CD4-positive, alpha-beta T cell treated with Interleukin-21 for 1 hour (primary cell): ENCODE data around the gene PIM2.

Experiments used
- DNase-seq: peaks from one replicate; pipeline ENCODE4 v3.0.0-alpha.2; 2020

Gene PIM2

DNA sequence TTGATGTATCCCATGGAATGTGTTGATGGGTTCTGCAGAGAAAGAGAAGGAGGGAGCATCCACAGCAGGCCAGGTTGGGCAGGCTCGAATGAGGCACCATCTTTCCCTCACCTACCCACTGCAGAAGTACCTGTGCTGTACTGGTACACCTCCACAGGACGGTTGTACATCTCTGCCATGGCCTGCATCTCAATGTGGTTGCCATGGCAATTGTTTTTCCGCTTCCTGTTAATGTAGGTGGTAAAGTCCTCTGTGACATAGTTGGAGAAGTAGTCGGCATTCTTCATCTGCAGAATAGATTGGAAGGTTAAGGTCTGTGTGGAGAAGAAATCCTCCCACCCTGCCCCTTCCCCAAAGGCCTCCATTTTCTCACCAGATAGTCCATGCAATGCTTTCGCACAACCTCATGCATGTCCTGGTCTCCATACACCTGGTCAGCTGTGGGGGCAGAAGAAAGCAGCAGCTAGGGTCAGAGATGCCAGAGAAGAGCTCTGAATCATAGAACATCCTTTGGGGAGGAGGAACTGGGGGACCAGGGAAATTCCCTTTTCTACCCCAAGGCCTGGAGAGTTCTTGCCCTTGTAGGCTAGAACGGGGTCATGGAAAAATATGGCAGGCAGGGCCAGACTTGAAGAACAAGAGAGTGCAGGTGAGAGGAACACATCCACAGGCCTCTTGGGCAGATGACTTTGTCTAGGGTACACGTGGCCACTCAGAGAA, 15.9 kb upstream of the PIM2 start:
- peak; percentile 84 for DNase-seq

DNA sequence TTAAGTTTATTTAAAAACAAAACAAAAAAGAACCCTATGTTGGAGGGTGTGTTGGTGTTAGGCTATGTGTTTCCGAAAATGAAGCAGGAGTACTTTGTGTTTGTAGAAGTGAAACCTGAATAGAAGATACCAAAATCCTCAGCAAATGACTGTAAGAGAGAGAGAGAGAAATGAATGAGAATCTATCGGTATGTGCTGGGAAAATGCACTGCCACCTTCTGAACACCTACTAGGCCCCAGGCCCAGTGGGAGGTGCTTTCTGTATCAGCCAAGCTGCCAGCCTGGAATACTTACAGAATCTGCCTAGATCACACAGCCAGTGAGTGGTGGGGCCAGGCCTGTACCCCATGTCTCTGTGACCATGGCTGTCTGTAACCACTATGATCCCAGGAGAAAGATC, 14.9 kb upstream of the PIM2 start:
- DNase-seq, result no peak

DNA sequence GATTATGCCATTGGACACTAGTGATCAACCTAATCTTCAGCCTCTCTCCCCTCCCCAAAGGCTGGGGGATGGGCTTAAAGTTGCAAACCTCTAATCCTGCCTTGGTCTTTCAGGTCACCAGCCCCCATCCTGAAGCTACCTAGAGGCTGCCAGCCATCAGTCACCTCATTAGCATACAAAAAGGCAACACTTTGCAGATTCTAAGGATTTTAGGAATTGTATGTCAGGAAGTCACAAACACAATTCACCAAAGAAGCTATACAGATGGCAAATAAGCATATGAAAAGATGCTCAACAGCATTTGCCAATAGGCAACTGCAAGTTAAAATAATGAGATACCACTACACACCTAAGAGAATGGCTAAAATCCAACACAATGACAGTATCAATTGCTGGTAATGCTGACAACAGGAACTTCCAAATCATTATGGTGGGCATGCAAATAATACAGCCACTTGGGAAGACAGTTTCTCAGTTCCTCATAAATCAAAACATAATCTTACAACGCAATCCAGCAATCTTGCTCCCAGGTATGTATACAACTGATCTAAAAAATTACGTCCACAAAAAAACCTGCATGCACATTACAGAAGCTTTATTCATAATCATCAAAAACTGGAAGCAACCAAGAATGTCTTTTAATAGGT, 9.0 kb upstream of the PIM2 start:
- DNase-seq, result no peak

DNA sequence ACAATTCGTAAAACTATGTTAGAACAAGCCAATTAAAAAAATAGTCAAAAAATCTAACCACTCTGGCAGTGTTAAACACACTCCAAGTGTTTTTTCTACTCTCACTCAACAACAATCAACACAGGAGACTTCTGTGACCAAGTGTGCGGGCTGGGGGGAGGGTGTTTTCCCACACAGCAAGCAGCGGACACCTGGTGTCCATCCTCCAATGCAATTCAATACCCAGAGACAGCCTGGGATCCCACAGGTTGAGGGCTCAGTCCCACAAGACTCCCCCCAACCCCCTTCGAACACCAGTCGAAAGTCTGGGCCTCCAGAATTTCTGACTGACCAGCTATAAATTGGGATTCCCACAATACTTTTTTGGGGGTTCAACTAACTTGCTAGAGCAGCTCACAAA, 8.3 kb upstream of the PIM2 start:
- no peak for DNase-seq

DNA sequence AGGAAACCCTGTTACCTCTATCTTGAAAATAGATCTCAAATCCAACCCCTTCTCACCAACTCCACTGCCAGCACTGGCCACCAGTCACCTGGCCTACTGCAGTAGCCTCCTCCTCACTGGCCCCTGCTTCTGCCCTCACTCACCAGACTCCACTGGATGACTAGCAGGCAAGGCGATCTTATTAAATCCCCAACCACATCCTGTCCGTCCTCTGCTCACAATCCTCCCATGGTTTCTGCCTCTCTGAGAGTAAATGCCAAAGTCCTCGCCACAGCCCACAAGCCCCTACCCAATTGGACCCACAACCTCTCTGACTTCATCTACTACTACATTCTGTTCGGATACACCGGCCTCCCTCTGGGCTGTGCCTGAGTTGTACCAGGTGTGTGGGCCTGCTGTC, 5.4 kb upstream of the PIM2 start:
- no peak for DNase-seq

DNA sequence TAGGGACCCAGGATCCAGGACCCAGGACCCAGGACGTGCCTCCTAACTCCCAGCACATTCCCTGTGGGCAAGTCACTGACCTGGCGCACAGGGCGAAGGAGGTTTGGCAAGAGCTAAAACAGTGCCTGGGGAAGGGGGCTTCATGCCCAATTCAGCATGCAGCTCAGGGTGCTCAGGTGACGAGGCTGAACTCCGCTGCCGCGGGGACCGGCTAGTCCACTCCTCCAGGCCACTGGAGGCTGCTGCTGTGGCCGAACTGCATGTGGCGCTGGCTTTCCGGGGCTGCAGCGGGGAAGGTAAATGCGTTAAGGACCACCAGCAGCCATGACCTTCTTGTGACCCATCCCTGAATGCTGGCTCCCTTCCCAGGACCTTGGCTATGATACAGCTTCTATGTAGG, 4.9 kb upstream of the PIM2 start:
- DNase-seq, result no peak

DNA sequence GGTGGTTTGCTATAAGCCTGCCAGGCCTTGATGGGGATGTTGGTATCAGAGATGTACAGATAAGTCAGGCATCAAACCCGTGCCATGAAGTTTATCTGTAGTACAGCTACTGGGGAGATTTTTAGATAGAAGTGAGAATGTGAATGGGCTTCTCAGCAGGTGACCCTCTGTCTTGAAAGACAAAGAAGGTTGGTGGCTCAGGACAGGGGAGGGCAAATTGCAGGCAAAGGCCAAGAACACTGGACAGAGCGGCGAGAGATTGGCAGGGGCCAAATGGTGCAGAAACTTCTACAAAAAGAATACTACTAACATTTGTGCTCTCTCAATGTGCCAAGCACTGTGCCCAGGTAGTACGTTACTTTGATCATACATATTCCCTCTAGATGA, 1.9 kb upstream of the PIM2 start:
- no peak for DNase-seq

DNA sequence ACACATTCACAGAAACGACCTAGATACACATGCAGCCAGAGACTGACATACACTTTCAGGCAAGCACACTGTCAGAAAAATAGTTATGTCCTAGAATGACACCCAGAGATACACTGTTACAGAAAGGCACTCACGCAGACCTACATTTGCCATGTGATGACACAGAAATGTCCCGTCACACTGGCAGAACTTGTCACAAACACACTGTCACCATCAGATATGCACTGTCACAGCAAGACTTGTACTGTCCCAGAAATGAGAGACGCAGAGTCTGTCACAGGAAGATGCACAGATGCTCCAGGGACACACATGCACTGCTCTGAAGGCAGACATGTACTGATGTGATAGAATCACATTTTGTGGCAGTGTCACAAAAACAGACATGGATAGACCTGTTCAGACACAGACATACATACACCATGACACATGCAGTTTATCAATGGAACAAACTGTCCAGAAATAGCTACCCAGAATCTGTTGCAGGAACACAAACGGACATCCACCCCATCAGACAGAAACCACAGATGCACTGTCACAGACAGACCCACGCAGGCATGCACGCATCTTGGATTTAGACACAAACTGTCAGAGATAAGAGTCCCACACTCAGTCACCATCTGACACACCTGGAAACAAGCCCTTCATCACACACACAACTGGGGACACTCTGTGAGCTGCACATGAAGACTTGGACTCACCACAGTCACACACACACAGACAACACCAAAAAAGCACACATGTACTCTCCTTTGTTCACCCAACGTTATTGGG, 1.3 kb upstream of the PIM2 start:
- DNase-seq, result peak; percentile 68

DNA sequence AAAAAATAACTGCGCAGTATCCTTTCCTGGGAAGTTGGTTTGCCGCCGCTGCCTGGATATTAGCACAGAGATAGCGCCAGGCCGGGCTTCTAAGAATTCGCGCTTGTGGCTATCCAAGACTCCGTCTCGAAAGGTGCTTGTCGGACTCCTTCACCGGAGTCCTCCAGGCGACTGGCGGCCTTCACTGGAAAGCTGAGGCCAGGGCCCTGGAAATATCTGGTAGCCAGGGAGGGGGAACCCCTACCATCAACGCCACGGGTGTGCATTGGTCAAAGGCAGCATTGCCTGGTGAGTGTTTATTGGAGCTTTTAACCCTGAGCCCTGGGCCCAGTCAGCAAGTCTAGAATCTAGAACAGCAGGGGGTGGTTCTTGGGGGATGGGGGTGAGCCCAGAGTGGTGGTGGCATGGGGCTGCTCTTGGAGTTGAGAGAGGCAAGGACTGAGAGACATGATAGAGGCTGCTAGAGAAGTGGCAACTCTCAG, 577 bp upstream of the PIM2 start:
- DNase-seq, result peak; percentile 67

DNA sequence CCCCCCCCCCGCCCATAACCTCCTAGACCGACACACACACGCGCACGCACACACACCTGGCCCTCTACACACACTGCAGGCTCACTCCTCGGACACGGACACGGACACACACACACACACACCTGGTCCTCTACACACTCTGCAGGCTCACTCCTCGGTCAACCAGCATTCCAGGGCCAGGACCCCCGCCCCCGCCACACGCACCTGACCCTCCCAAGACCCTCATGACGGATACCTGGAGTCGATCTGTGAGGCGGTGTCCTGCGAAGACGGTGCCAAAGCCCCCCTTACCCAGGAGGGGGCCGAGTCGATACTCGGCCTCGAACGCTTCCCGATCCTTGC, 552 bp downstream of the PIM2 start:
- DNase-seq, result peak; percentile 27

DNA sequence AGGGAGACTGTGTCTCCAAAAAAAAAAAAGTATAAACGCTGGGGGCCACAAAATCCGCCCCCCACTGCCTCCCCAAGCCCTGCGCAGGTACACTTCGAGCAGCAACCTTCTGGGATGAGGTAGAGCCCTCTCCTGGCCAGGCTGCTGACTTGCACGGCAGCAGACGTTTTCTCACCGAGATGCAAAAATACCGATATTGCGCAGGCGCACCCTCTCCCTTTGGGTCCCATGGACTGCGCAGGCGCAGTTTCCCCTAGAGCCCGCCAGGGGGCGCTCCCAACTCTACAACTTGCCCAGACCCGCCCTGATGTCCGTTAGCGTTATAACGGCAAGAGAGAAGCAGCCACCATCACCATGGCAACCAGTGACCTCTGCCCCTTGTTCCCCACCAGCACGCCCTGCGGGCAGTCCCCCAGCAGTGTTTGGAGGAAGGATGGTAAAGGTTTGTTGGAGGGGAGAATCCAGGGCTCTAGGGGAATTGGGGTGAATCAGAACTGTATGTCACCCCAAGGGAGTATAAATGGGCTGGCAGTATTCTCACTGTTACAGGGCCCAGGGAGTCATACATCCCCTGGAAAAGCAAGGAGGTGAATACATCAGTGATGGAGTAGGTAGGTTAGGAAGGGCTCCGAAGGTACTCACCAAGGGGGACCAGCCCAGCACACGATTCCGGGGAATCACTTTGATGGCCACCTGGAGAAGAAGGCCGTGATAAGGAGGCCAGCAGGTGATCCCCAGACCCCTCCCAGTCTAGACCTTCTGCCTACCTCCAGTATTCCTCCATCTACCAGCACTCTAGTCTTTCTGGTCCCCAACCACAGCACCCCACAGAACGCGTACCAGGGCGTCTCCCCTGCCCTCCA, 1.5 kb downstream of the PIM2 start:
- peak; percentile 93 for DNase-seq

DNA sequence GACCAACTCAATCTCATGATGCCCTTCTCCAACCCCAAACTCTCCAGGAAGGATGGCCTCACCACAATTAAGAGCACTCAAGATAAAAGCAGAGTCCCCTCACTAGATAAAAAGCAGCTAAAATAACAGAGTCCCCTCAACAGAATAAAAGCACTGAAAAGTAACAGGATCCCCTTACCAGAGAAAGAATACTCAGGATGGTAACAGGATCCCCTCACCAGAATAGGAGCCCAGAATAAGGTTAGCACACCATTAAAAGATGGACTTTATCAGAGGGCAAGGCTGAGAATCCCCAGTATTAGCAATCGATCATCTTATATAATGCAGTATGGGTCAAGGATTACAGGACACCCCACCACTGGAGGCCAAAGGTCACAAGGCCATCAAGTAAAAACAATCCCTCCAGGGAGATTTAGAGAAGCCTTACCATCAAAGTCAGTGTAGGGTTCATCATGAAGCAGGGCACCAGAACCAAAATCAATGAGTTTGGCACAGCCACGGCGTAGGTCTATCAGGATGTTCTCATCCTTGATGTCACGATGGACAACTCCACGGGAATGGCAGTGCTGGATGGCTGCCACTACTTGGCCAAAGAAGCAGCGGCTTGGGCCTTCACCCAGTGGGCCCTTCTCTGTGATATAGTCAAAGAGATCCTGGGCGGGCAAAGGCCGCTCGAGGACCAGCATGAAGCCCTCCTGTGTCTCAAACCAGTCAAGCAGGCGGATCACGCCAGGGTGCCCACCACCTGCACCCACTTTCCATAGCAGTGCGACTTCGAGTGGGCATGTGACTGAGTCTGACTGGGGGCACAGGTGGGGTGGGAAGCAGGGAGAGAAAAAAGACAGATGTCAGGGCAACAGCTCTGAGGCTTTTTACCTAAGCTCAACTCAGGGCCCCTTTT, 4.0 kb downstream of the PIM2 start:
- DNase-seq, result no peak

DNA sequence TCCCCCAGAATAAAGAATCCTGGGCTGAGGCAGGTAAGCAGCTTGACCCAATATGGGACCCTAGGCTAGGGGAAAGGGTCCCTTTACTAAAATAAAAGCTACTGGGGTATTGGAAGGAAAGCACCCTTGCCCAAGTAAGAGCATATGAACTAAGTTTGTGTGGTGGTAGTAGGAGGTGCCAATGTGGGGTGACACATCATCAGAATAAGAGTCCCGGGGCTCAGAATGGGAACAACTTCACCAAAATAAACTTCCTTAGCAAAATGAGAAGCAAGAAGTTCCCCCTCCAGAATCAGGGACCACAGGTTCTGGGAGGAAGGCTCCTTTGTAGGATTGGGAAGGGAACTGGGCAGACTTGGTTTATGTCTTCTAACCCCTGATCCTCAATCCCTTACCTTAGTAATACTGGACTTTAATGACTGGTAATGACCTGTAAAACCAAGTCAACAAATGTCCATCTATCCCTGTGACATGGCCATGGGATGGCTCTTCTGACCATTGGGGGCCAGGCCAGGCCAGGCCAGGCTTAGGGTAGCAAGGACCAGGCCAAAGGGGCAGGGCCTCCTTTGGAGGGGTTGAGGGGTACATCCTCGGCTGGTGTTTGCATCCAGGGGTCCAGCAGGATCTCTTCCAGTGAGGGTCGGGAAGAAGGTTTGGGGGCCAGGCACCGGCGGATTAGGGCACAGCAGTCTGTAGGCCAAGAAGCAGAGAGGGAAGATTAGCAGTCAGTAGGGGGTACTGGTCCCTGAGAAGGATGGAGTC, 5.0 kb downstream of the PIM2 start:
- DNase-seq, result no peak

DNA sequence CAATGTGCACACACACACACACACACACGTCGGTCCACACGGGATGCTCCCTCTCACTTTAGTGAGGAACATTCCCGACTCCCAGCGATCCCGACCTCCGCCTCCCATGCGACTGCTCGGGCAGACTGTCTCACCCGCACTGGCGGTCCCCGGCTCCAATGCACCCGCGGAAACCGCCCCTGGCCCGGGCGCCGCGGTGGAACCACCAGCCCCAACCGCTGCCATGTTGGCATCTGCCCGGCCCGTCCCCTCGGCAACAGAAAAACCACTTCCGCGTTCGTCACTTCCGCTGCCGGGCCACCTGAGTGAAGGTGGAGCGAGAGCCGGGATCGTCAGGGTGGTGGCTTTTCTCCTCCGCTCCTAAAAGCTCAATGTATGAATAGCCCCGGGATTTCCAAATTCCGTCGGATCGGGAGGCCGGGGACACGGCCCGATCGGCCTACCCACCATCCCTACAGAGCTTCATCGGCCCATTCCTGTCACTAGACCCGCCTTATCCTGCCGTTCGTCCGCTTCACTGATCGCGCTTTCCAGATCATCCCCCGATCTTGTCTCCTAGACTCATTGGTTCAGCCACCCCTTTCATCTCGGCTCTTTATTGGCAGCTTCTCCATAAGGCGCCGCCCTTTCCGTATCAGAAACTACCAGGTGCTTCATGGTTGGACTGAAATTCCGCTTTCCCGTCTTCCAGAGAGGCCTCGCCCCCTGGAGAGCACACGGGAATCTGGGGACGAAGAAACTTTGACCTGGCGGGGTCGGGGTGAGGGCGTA, 7.2 kb downstream of the PIM2 start, which contains the start of gene SLC35A2:
TSS of gene SLC35A2 (minus strand) at position 235 of the 771 bp plus-strand sequence. CDS start at position 225, 10 bp downstream.
- DNase-seq, result peak; percentile 90

DNA sequence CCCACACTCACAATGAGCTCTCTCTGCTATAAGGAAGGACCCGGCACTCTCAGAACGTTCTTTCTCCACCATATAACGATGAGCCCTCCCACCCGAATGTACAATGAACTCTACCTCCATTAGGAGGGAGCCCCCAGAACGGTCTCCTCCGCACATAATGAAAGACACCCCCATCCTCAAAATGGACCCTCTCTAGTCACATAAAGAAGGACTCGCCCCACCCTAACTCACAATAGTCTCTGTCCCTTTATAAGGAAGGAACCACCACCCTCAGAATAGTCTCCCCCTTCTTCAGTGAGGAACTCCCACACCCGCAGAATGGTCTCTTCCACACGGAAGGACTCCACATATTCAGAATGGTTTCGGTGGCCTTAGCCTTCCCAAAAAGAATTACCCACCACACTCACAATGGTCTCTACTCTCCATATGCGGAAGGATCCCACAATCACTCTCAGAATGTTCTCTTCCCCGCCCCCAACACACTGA, 7.9 kb downstream of the PIM2 start:
- no peak for DNase-seq

DNA sequence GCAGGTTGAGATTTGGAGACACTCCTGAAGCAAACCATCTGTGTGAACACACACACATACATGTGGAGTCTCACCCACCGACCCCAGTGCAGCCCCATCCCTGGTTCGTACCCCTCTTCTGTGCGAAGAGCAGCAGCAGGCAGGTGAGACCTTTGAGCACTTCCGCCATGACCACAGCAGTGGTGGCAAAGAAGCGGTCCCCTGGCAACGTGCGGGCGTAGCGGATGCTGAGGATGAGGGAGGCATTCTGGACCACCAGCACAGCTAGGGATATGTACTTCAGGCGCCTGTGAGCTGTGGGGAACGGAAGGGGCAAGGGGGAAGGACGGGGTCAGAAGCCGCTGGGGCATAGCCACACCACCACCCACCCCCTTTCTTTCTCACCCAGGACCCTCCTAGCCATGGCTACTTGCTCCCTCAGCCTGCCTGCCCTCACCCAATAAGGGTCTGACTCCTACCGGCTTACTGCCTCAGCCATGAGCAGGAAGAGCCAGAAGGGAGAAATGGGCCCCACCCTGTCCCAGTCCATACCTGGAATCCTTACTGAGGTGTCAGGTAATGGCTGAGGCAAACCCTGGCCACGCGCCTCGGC, 9.0 kb downstream of the PIM2 start:
- DNase-seq, result peak; percentile 48

DNA sequence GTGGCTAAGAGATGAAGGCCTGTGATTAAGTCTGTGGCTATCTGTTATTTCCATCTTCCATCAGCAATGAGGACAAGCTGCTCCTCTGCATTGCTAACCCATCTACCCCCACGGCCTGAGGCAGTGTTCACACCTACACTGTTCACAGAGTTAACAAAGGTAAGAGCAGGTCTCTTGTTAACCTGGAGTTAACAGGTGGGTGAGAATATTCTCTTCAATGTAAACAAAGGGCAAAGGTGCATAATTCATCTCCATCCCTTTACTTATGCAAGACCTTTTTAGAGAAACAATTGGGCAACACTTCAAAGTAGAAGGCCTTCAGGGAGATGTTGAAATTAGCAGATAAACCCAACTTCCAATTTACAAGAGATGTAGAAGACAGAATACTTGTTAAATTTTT, 10.2 kb downstream of the PIM2 start:
- no peak for DNase-seq

DNA sequence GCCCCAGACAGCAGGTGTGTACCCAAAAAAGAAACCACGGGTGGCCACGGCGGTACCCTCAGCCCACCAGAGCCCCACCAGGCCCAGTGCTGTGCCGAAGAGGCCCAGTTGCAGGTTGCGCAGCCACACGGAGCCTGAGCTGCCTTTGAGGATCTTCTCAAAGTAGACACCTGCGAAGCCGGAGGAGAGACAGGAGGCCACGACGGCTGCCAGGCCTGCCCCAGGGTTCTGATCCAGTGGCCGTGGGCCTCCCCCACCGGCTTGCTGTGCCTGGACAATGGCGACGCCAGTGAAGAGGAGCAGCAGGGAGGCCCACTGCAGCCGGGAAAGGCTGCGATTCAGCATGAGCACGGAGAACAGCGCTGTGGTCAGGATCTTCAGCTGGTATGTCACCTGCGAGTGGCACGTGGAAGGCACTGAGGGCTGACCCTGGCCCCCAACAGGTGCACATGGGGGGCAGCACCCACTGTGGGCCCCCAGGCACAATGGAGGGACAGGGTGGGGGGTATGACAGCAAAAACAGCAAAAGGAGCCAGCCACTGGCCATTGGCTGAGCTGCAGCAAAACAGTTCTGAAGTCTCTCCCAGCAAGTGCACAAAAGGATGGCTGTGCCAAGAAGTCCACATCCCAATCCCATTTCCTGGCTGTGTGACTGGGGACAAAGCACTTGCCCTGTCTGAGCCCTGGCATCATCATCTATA, 13.6 kb downstream of the PIM2 start:
- no peak for DNase-seq

DNA sequence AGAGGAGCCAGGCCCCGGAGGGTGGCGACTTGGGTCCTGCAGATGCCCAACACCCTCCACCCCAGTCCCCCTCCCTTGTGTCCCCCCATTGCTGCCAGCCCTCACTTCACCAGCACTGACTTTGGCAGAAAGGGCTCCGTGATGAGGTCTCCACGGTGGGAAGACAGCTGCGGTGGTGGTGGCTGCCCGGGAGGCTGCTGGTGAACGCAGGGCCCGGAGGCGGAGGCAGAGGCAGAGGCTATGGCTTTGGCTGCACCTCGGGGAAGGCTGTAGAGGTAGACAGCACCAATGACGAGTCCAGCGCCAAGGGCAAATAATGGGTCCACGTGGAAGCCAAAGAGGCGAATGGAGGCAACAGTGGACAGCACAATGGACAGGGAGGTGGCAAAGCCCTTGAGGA, 14.2 kb downstream of the PIM2 start:
- no peak for DNase-seq
